ENCODE data around the gene STRIT1. TPM values are rescaled to one million over a fixed set of nuclear protein-coding genes. Genes with fewer than 3 reads are reported as not detected.

STRIT1 gene
- polyA plus RNA-seq, 3 donors: not detected

DNA sequence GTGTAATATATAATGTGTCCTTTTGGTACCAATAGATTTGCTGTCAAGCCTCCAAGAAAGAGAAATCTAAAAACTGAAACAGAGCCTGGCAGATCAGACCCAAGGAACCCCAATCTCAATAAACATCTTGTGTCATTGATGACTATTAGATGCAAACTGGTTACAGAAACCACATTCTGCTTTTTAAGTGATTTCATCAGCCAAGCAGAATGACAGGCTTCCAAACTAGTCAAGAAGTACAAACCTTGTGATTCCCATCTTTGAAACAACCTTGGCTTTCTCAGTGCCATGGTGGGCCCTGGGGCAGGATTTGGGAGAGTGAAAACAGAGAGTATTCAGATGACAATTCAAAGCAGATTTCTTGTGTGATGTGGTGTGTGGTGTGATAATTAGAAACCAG, 45.6 kb upstream of the STRIT1 start:
- H3K27ac Mint-ChIP-seq: peak overlapping the region in 1 of 7 donors; percentile 11
- Histone ChIP-seq H3K79me2 (ENCODE audit: insufficient read depth, low read length) (no peaks in the 10 kb centered on the region), H4K20me1 (ENCODE audit: insufficient read depth, low read length) (no peaks in the 10 kb centered on the region), H3K27ac (ENCODE audit: low read depth in 1 of 2, low read length in 2 of 2) (no peak overlapping the region), H3K27me3 (ENCODE audit: control insufficient read depth in 2 of 2, insufficient read depth in 2 of 2, low read length in 2 of 2) (no peaks in the 10 kb centered on the region), H2AFZ (ENCODE audit: insufficient read depth, low read depth, low read length, poor library complexity, severe bottlenecking) (no peak overlapping the region), H3K4me1 (ENCODE audit: control insufficient read depth in 1 of 2, insufficient read depth in 2 of 2, low read length in 2 of 2) (no peaks in the 10 kb centered on the region), H3K9me3 (replicated peaks in 1 of 2; ENCODE audit: control insufficient read depth in 1 of 2, insufficient read depth in 1 of 2, low read length in 2 of 2) (no peaks in the 10 kb centered on the region), H3K36me3 (replicated peaks in 1 of 2; ENCODE audit: control insufficient read depth in 1 of 2, insufficient read depth in 2 of 2, low read length in 2 of 2) (no peaks in the 10 kb centered on the region), H3K4me3 (replicated peaks in 1 of 3; ENCODE audit: low read depth in 2 of 3, low read length in 3 of 3) (no peak overlapping the region), H3K9ac (ENCODE audit: insufficient read depth, low read length, poor library complexity, severe bottlenecking) (no peak overlapping the region), H3K4me2 (replicated peaks; ENCODE audit: extremely low read depth, low read length, poor library complexity, severe bottlenecking) (no peak overlapping the region)
- peaks cover 0 to 2% (median 0%) of the 10 kb centered on the region in 7 donors for H3K9me3 Mint-ChIP-seq
- H3K4me3 Mint-ChIP-seq: no peak overlapping the region
- H3K4me1 Mint-ChIP-seq: peaks cover 13% of the 10 kb centered on the region
- intact Hi-C loops (cut with micrococcal nuclease): no loop called here
- no peak for DNase-seq
- no peaks in the 10 kb centered on the region for H3K27me3 Mint-ChIP-seq (ENCODE audit: low read depth in 3 of 3)
- no peak for TF ChIP-seq CTCF (IDR thresholded peaks at IDR 0.05)
- H3K36me3 Mint-ChIP-seq: no peaks in the 10 kb centered on the region

GRCh38 chr3:155335724-155336354, 42.4 kb upstream of the STRIT1 start:
- Histone ChIP-seq H2AFZ (ENCODE audit: insufficient read depth, low read depth, low read length, poor library complexity, severe bottlenecking) (no peak overlapping the region), H3K4me1 (ENCODE audit: control insufficient read depth in 1 of 2, insufficient read depth in 2 of 2, low read length in 2 of 2) (no peaks in the 10 kb centered on the region), H3K79me2 (ENCODE audit: insufficient read depth, low read length) (no peaks in the 10 kb centered on the region), H3K27me3 (ENCODE audit: control insufficient read depth in 2 of 2, insufficient read depth in 2 of 2, low read length in 2 of 2) (no peaks in the 10 kb centered on the region), H3K9me3 (replicated peaks in 1 of 2; ENCODE audit: control insufficient read depth in 1 of 2, insufficient read depth in 1 of 2, low read length in 2 of 2) (no peaks in the 10 kb centered on the region), H3K9ac (ENCODE audit: insufficient read depth, low read length, poor library complexity, severe bottlenecking) (no peak overlapping the region), H3K27ac (ENCODE audit: low read depth in 1 of 2, low read length in 2 of 2) (no peak overlapping the region), H3K4me3 (replicated peaks in 1 of 3; ENCODE audit: low read depth in 2 of 3, low read length in 3 of 3) (no peak overlapping the region), H4K20me1 (ENCODE audit: insufficient read depth, low read length) (no peaks in the 10 kb centered on the region), H3K36me3 (replicated peaks in 1 of 2; ENCODE audit: control insufficient read depth in 1 of 2, insufficient read depth in 2 of 2, low read length in 2 of 2) (no peaks in the 10 kb centered on the region), H3K4me2 (replicated peaks; ENCODE audit: extremely low read depth, low read length, poor library complexity, severe bottlenecking) (no peak overlapping the region)
- Mint-ChIP-seq H3K4me3 (no peak overlapping the region), H3K27ac (peak overlapping the region in 1 of 7 donors; percentile 36), H3K4me1 (peaks cover 13% of the 10 kb centered on the region), H3K27me3 (ENCODE audit: low read depth in 3 of 3) (no peaks in the 10 kb centered on the region), H3K36me3 (no peaks in the 10 kb centered on the region), H3K9me3 (no peaks in the 10 kb centered on the region)
- TF ChIP-seq CTCF (IDR thresholded peaks at IDR 0.05): no peak
- 80% methylated on average over 1 of the region's 3 CpGs for WGBS (ENCODE audit: insufficient coverage)
- intact Hi-C loops (cut with micrococcal nuclease): no loop called here
- DNase-seq: no peak

Measured in CD14-positive monocyte (primary cell).